Stimulated activated naive B cell treated with anti-CD40 and anti-IgM and Interleukin-4, amounts not matched to agents 10 μg/mL and 1 μg/mL and 100 μg/mL, for 72 hours (primary cell): ENCODE results near the gene TWIST2.

ENCODE experiments used
- ATAC-seq, 2 donors: fragments of 150-1000 bp; cut with Tn5 transposase; replicated peaks; 2 replicates each; pipeline ENCODE4 v1.10.0; 2021; ENCODE audit warnings: moderate library complexity in 1 of 2
- DNase-seq: peaks from one replicate; pipeline ENCODE4 v3.0.0; 2021
- H3K27ac Mint-ChIP-seq: one replicate; pipeline ENCODE4 v1.8.0; 2022; ENCODE audit warnings: mild to moderate bottlenecking, mixed read lengths
- H3K27me3 Mint-ChIP-seq, 2 donors: one replicate each; pipeline ENCODE4 v1.8.0; 2022; ENCODE audit warnings: mixed read lengths in 2 of 2
- H3K36me3 Mint-ChIP-seq, 2 donors: one replicate each; pipeline ENCODE4 v1.8.0; 2022; ENCODE audit warnings: mixed read lengths in 2 of 2, mild to moderate bottlenecking in 1 of 2
- H3K4me1 Mint-ChIP-seq, 2 donors: one replicate each; pipeline ENCODE4 v1.8.0; 2022; ENCODE audit warnings: mixed read lengths in 2 of 2, mild to moderate bottlenecking in 1 of 2
- H3K4me3 Mint-ChIP-seq, 2 donors: one replicate each; pipeline ENCODE4 v1.8.0; 2022; ENCODE audit warnings: mild to moderate bottlenecking in 2 of 2, mixed read lengths in 2 of 2, moderate library complexity in 1 of 2
- H3K9me3 Mint-ChIP-seq, 2 donors: one replicate each; pipeline ENCODE4 v1.8.0; 2022; ENCODE audit warnings: mixed read lengths in 2 of 2, mild to moderate bottlenecking in 1 of 2

Gene TWIST2

DNA sequence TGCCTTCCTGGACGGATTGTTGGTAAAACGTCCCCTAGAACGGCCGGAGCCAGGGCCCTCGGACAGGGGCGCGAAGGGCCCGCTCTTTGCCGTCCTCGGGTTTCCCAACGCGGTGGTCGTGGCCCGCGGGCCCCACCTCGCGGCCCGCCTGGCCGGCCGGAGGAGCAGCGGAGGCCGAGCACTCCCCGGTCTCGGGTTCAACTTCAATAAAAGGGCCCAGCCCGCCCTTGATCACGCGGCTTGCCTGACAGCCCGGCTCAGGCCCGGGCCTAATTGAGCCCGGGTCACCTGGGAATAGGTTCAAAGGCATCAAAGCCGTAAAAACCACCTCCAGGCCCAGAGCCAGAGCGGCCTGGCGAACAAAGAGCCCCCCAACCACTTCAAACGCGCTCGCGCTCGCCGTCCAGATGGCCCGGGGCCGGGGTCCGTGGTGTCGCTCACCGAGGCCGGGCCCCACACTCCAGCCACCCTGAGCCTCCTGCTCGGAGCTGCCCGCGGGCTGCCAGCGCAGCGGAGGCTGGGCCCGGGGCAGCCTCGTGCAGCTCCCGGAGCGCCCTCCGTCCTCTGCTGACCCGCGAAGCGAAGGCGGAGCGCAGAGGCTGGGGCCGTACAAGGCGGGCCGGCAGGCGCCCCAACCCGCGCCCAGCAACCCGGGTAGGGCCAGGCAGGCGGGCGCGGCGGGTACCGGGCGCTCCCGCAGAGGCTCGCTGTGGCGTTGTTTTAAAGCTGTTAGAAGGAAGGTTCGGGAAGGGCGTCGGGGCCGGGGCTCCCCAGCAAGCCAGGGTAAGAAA is 1.1 kb upstream of the TWIST2 start:
- ATAC-seq (no peak), DNase-seq (no peak)
- no peak overlapping the region for H3K27ac Mint-ChIP-seq
- peaks cover 20 to 41% of the 10 kb centered on the region in 2 donors for H3K27me3 Mint-ChIP-seq
- H3K9me3 Mint-ChIP-seq = no peaks in the 10 kb centered on the region
- no peak overlapping the region for H3K4me3 Mint-ChIP-seq
- no peaks in the 10 kb centered on the region for H3K4me1 Mint-ChIP-seq
- no peaks in the 10 kb centered on the region for H3K36me3 Mint-ChIP-seq

DNA sequence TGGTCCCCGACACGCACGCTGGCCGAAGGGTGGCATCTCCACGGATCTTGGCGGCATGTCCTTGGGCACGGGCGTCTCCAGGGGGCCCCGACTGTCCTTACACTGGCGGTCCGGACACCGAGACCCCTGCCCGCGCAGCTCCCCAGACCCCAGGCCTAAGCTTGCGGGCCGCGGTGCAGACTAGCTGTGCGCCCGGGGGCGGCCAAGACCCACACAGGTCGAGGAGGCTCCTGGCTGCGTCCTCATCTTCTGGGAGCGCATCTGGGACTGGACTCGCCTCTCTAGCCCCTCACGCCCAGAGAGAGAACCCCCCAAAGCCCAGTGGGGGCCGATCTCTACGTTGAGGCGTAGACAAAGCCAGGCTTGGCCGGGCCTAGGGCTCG is 475 bp upstream of the TWIST2 start:
- Mint-ChIP-seq H3K4me1 (no peaks in the 10 kb centered on the region), H3K27ac (no peak overlapping the region), H3K36me3 (no peaks in the 10 kb centered on the region), H3K4me3 (no peak overlapping the region), H3K27me3 (peaks cover 18 to 46% of the 10 kb centered on the region in 2 donors), H3K9me3 (no peaks in the 10 kb centered on the region)
- ATAC-seq = no peak
- DNase-seq = no peak

DNA sequence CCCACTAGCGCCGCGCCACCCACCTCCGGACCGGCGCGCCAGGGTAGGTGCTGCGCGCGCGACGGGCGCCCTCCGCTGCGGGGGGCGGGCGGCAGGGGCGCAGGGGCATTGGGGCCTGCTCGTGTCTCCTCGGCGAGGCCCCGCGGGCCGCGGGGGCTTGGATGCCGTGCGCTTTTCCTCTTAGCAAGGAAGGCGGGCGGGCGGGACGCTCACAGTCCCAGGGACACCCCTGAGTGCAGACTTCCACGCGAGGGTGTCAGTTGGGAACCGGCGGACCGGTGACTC is 748 bp downstream of the TWIST2 start:
- no peak for ATAC-seq
- Mint-ChIP-seq H3K9me3 (no peaks in the 10 kb centered on the region), H3K27me3 (peaks cover 18 to 40% of the 10 kb centered on the region in 2 donors), H3K36me3 (no peaks in the 10 kb centered on the region), H3K27ac (no peak overlapping the region), H3K4me3 (no peak overlapping the region), H3K4me1 (no peaks in the 10 kb centered on the region)
- no peak for DNase-seq

DNA sequence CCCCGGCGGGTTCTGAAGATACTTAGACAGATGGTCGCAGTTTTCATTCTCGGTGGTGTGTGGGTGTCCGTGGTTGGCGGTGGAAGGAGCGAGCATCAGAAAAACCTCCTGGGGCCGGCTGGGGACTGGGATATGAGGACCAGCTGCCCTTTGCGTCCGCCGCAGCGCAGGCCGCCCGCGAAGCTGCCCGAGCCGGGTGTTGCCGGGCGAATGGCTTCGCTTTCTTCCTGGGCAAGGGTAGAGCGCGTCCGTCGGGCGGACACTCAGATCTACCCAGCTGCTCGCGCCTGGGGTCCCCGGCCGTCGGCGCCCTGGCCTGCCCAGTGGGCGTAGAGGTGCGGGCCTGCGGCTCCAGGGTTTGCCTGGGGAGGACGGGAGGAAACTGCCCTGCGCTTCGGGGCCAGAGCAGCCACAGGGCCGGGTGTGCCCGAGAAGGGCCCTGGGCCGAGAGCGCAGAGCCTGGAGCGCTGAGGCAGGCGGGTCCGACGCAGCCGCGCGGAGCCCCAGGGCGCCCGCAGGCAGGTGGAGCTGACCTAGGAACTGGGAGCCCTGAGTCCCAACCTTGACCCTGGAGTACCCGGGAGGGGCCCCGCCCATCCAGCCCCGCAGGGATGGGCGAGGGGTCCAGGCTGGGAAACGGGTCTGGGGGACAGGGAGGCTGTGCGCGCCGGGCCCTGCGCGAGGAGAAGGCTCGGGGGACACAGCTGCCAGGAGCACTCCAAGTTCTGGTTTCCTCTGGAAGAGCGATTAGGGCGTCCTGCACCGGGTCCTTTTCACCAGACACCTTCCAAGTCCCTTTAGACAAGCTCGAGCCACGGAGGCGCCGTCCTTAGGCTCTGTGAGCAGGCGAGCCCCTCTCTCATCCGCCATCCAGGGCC is 1.3 kb downstream of the TWIST2 start:
- DNase-seq = no peak
- ATAC-seq = no peak
- Mint-ChIP-seq H3K27me3 (peaks cover 12 to 36% of the 10 kb centered on the region in 2 donors), H3K4me3 (no peak overlapping the region), H3K4me1 (no peaks in the 10 kb centered on the region), H3K27ac (no peak overlapping the region), H3K9me3 (no peaks in the 10 kb centered on the region), H3K36me3 (no peaks in the 10 kb centered on the region)

- DNase-seq (no peak), ATAC-seq (no peak)
- H3K36me3 Mint-ChIP-seq = no peaks in the 10 kb centered on the region
- peaks cover 13 to 37% of the 10 kb centered on the region in 2 donors for H3K27me3 Mint-ChIP-seq
- H3K4me1 Mint-ChIP-seq = no peaks in the 10 kb centered on the region
- no peak overlapping the region for H3K27ac Mint-ChIP-seq
- no peak overlapping the region for H3K4me3 Mint-ChIP-seq
- H3K9me3 Mint-ChIP-seq = no peaks in the 10 kb centered on the region
Observed at GRCh38 chr2:238850091-238850490, 2.2 kb downstream of the TWIST2 start.

- Mint-ChIP-seq H3K27ac (no peak overlapping the region), H3K4me3 (no peak overlapping the region), H3K9me3 (no peaks in the 10 kb centered on the region), H3K4me1 (no peaks in the 10 kb centered on the region), H3K27me3 (peaks cover 7 to 33% of the 10 kb centered on the region in 2 donors), H3K36me3 (no peaks in the 10 kb centered on the region)
- ATAC-seq (no peak), DNase-seq (no peak)
Observed at GRCh38 chr2:238851026-238851425, 3.1 kb downstream of the TWIST2 start.

DNA sequence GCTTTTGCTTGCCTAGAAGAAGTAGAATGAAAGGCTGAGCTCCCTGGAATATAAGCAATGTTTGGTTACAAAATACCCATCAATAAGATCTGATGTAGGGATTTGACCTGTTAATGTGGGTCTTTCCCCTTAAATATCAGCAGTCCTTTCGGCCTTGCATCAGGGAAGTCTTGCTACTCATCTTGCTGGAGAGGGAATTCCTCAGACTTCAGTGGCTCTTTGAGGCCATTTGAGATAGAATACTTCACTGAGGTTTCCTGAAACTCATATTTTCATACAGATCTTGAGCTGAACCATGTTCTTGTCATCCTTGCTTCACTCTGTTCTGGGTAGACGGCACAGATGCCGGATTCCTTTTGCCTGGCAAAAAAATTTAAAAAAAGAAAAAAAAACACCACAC is 3.9 kb downstream of the TWIST2 start:
- Mint-ChIP-seq H3K4me1 (no peaks in the 10 kb centered on the region), H3K36me3 (no peaks in the 10 kb centered on the region), H3K4me3 (no peak overlapping the region), H3K27me3 (peaks cover 6 to 28% of the 10 kb centered on the region in 2 donors), H3K27ac (no peak overlapping the region), H3K9me3 (no peaks in the 10 kb centered on the region)
- no peak for ATAC-seq
- DNase-seq = no peak

DNA sequence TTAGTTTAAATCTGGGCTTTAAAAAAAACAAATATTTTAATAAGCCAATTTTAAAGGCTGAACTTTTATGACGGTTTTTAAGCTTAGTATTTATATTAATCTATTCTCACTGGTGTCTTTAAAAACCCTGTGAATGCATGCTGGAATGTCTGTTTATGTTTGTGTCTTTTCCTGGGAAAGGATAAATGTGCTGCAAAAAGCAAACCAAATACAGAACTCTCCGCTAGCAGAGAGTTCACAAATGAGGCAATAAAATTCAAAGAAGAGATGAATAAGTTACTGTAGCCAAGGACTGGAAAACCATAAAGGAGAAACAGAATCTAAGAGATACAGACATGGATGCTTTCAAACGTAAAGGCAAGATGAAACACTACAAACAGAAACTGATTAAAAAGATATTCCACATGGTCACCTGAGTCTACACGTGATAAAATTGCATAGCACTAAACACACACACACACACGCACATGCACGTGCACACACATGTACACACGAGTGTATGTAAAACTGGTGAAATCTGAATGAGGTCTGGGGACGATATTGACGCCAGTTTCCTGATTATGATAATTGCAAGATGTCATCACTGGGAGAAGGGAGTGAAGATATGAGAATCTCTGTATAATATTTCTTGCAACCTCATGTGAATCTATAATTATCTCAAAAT is 4.5 kb downstream of the TWIST2 start:
- peaks cover 6 to 28% of the 10 kb centered on the region in 2 donors for H3K27me3 Mint-ChIP-seq
- ATAC-seq = no peak
- H3K36me3 Mint-ChIP-seq = no peaks in the 10 kb centered on the region
- no peak for DNase-seq
- H3K27ac Mint-ChIP-seq = no peak overlapping the region
- no peaks in the 10 kb centered on the region for H3K9me3 Mint-ChIP-seq
- no peak overlapping the region for H3K4me3 Mint-ChIP-seq
- no peaks in the 10 kb centered on the region for H3K4me1 Mint-ChIP-seq

DNA sequence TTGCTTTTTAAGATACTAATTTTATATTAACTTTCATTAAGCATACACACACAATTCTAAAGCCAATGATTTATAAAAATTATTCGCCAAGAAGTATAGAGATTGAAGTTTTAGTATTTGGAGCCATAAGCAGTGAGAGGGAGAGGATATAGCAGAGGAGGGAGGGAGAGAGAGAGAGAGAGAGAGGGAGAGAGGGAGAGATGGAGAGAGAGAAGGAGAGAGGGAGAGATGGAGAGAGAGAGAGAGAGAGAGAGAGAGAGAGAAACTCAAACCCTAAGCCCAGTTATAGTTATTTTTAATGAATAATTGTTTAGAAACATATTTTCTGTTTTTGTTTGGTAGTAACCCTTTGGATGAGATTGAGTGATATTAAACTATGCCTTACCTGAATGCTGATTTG is 5.3 kb downstream of the TWIST2 start:
- Mint-ChIP-seq H3K4me3 (no peak overlapping the region), H3K27ac (no peak overlapping the region), H3K9me3 (no peaks in the 10 kb centered on the region), H3K36me3 (no peaks in the 10 kb centered on the region), H3K4me1 (no peaks in the 10 kb centered on the region), H3K27me3 (peaks cover 6 to 28% of the 10 kb centered on the region in 2 donors)
- no peak for ATAC-seq
- no peak for DNase-seq

GRCh38 chr2:238853721-238854120 is 5.8 kb downstream of the TWIST2 start:
- H3K36me3 Mint-ChIP-seq = no peaks in the 10 kb centered on the region
- H3K4me1 Mint-ChIP-seq = no peaks in the 10 kb centered on the region
- no peaks in the 10 kb centered on the region for H3K9me3 Mint-ChIP-seq
- no peak overlapping the region for H3K27ac Mint-ChIP-seq
- peaks cover 6 to 26% of the 10 kb centered on the region in 2 donors for H3K27me3 Mint-ChIP-seq
- no peak overlapping the region for H3K4me3 Mint-ChIP-seq
- no peak for DNase-seq
- no peak for ATAC-seq

- DNase-seq = no peak
- H3K27ac Mint-ChIP-seq = no peak overlapping the region
- no peak overlapping the region for H3K4me3 Mint-ChIP-seq
- no peaks in the 10 kb centered on the region for H3K9me3 Mint-ChIP-seq
- no peak for ATAC-seq
- no peaks in the 10 kb centered on the region for H3K36me3 Mint-ChIP-seq
- H3K4me1 Mint-ChIP-seq = no peaks in the 10 kb centered on the region
- peaks cover 6 to 21% of the 10 kb centered on the region in 2 donors for H3K27me3 Mint-ChIP-seq
Observed at GRCh38 chr2:238854246-238854645, 6.4 kb downstream of the TWIST2 start.

DNA sequence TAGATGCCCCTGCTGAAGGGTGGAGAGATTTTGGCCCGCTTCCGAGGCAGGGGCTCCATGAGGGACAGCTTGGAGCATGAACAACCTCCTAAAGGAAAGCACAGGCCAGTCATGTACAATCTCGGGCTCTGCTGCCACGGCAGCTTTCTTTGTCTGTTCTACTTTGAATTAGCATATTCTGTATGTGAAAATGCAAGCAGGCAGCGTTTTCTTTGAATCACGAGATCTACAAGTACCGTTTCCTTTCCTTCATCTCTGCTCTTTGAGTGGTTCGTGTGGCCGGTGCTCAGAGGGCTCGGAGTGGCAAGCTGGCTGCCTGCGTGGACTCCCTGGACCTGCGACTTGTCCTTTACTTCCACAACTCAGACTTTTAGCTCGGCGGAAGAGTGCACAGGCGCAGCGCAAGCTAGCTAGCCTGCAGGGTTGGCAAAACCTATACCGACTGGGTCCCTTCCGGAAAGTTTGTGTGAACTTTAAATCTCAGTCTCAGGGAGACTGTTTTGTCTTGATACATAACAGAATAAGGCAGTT is 6.9 kb downstream of the TWIST2 start:
- H3K27ac Mint-ChIP-seq = no peak overlapping the region
- H3K9me3 Mint-ChIP-seq = no peaks in the 10 kb centered on the region
- no peak for DNase-seq
- H3K36me3 Mint-ChIP-seq = no peaks in the 10 kb centered on the region
- no peaks in the 10 kb centered on the region for H3K4me1 Mint-ChIP-seq
- no peak for ATAC-seq
- H3K4me3 Mint-ChIP-seq = no peak overlapping the region
- H3K27me3 Mint-ChIP-seq = peaks cover 10 to 24% of the 10 kb centered on the region in 2 donors

DNA sequence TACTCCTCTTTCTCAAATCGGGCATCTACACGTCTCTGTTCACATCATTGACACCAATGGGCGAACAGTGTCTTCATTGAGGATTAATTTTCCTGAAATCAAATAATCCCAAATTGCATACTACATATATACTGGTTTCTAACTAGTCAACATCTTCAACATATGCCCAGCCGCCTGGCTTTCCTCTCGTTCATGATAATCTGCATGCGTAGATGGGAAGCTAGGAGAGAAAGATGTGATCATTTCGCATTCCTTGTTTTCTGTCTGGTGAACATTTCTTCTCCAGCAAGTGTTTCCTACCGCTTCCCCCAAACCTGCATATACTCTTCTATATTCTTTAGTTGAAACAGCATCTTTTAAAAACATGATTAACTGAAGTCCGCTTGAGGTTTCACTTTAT is 7.4 kb downstream of the TWIST2 start:
- Mint-ChIP-seq H3K9me3 (no peaks in the 10 kb centered on the region), H3K27ac (no peak overlapping the region), H3K4me3 (no peak overlapping the region), H3K4me1 (no peaks in the 10 kb centered on the region), H3K36me3 (no peaks in the 10 kb centered on the region), H3K27me3 (peaks cover 10 to 29% of the 10 kb centered on the region in 2 donors)
- no peak for DNase-seq
- ATAC-seq = no peak

- Mint-ChIP-seq H3K4me1 (no peaks in the 10 kb centered on the region), H3K4me3 (no peak overlapping the region), H3K36me3 (no peaks in the 10 kb centered on the region), H3K27ac (no peak overlapping the region), H3K27me3 (peaks cover 10 to 30% of the 10 kb centered on the region in 2 donors), H3K9me3 (no peaks in the 10 kb centered on the region)
- ATAC-seq (no peak), DNase-seq (no peak)
Observed at GRCh38 chr2:238855891-238856580, 8.2 kb downstream of the TWIST2 start.
